H7 (cell line): Measurements from ENCODE around the gene LGI2. TPM values are rescaled to one million over a fixed set of nuclear protein-coding genes. Genes with fewer than 3 reads are reported as not detected.

ENCODE experiments used
- DNase-seq: peaks from one replicate; pipeline ENCODE4 v3.0.0; 2012
- H3K27me3 ChIP-seq: 2 replicates; pipeline ENCODE4 v1.6.0; 2011; ENCODE audit warnings: mild to moderate bottlenecking, low read length; ENCODE audit not compliant: control insufficient read depth, insufficient read depth
- H3K36me3 ChIP-seq: replicated peaks from 2 replicates; pipeline ENCODE4 v1.5.1; 2011; ENCODE audit warnings: low read length; ENCODE audit not compliant: control insufficient read depth, insufficient read depth
- H3K4me3 ChIP-seq: 2 replicates; pipeline ENCODE4 v1.5.1; 2011; ENCODE audit warnings: low read depth, mild to moderate bottlenecking, control low read depth, low read length, moderate library complexity; ENCODE audit not compliant: insufficient read depth
- total RNA-seq: library from RNA; depleted of rRNA; stranded (reverse); fragments of >200 nt; shearing (Covaris generic); gene quantifications from 2 replicates; pipeline ENCODE4 v1.2.3, GENCODE V29; 2014

Gene LGI2
- total RNA-seq, 1 experiment from 2014 or later: 0.94 TPM

GRCh38 chr4:24971192-24971591 is 59.6 kb downstream of the LGI2 start:
- no peak overlapping the region for H3K4me3 ChIP-seq
- H3K36me3 ChIP-seq: no peaks in the 10 kb centered on the region
- no peaks in the 10 kb centered on the region for H3K27me3 ChIP-seq
- DNase-seq: no peak

GRCh38 chr4:24970635-24971034 is 60.1 kb downstream of the LGI2 start:
- no peak overlapping the region for H3K4me3 ChIP-seq
- H3K27me3 ChIP-seq: no peaks in the 10 kb centered on the region
- no peaks in the 10 kb centered on the region for H3K36me3 ChIP-seq
- DNase-seq: no peak

- DNase-seq: no peak
- Histone ChIP-seq H3K27me3 (no peaks in the 10 kb centered on the region), H3K4me3 (no peak overlapping the region), H3K36me3 (no peaks in the 10 kb centered on the region)
These were observed 60.6 kb downstream of the LGI2 start for GRCh38 chr4:24970191-24970590.

GRCh38 chr4:24969486-24969885 is 61.3 kb downstream of the LGI2 start:
- DNase-seq: no peak
- Histone ChIP-seq H3K36me3 (no peaks in the 10 kb centered on the region), H3K4me3 (no peak overlapping the region), H3K27me3 (no peaks in the 10 kb centered on the region)

- Histone ChIP-seq H3K36me3 (no peaks in the 10 kb centered on the region), H3K27me3 (no peaks in the 10 kb centered on the region), H3K4me3 (no peak overlapping the region)
- no peak for DNase-seq
These were observed 61.8 kb downstream of the LGI2 start for GRCh38 chr4:24968992-24969391.

GRCh38 chr4:24968278-24968677 is 62.5 kb downstream of the LGI2 start:
- Histone ChIP-seq H3K4me3 (no peak overlapping the region), H3K36me3 (no peaks in the 10 kb centered on the region), H3K27me3 (no peaks in the 10 kb centered on the region)
- no peak for DNase-seq

- Histone ChIP-seq H3K4me3 (no peak overlapping the region), H3K36me3 (no peaks in the 10 kb centered on the region), H3K27me3 (no peaks in the 10 kb centered on the region)
- no peak for DNase-seq
These were observed 63.4 kb downstream of the LGI2 start for GRCh38 chr4:24967346-24967745.

GRCh38 chr4:24966076-24966475 is 64.7 kb downstream of the LGI2 start:
- no peaks in the 10 kb centered on the region for H3K36me3 ChIP-seq
- DNase-seq: no peak
- no peaks in the 10 kb centered on the region for H3K27me3 ChIP-seq
- no peak overlapping the region for H3K4me3 ChIP-seq

GRCh38 chr4:24965627-24966026 is 65.1 kb downstream of the LGI2 start:
- DNase-seq: no peak
- Histone ChIP-seq H3K27me3 (no peaks in the 10 kb centered on the region), H3K4me3 (no peak overlapping the region), H3K36me3 (no peaks in the 10 kb centered on the region)

GRCh38 chr4:24963277-24963676 is 67.5 kb downstream of the LGI2 start:
- no peak for DNase-seq
- no peaks in the 10 kb centered on the region for H3K27me3 ChIP-seq

GRCh38 chr4:24957886-24958285 is 72.9 kb downstream of the LGI2 start:
- DNase-seq: no peak
- Histone ChIP-seq H3K27me3 (no peaks in the 10 kb centered on the region), H3K4me3 (no peak overlapping the region), H3K36me3 (no peaks in the 10 kb centered on the region)

More at GRCh38 chr4:24963277-24963676, 67.5 kb downstream of the LGI2 start:
- no peaks in the 10 kb centered on the region for H3K36me3 ChIP-seq
- H3K4me3 ChIP-seq: no peak overlapping the region

- DNase-seq: no peak
- H3K27me3 ChIP-seq: no peaks in the 10 kb centered on the region
These were observed 74.0 kb downstream of the LGI2 start for GRCh38 chr4:24956763-24957162.

GRCh38 chr4:24956091-24956490 is 74.7 kb downstream of the LGI2 start:
- DNase-seq: peak; percentile 24
- no peaks in the 10 kb centered on the region for H3K27me3 ChIP-seq
- H3K36me3 ChIP-seq: no peaks in the 10 kb centered on the region
- H3K4me3 ChIP-seq: no peak overlapping the region

More at GRCh38 chr4:24956763-24957162, 74.0 kb downstream of the LGI2 start:
- no peak overlapping the region for H3K4me3 ChIP-seq
- H3K36me3 ChIP-seq: no peaks in the 10 kb centered on the region

- H3K4me3 ChIP-seq: no peak overlapping the region
- no peak for DNase-seq
- no peaks in the 10 kb centered on the region for H3K27me3 ChIP-seq
- no peaks in the 10 kb centered on the region for H3K36me3 ChIP-seq
These were observed 78.1 kb downstream of the LGI2 start for GRCh38 chr4:24952667-24953066.

GRCh38 chr4:24949970-24950369 is 80.8 kb downstream of the LGI2 start:
- no peak for DNase-seq
- Histone ChIP-seq H3K4me3 (no peak overlapping the region), H3K27me3 (no peaks in the 10 kb centered on the region), H3K36me3 (no peaks in the 10 kb centered on the region)
